Cardiac fibroblast (primary cell): ENCODE results near the gene TMPRSS9.
A peak's percentile ranks its signal among the peaks of the same experiment; 100 is the strongest.

ENCODE experiments used
- DNase-seq, 2 donors: peaks; one replicate each; pipeline versions ENCODE4 v3.0.0 to v3.0.0-alpha.2; 2010; ENCODE audit warnings: low read depth in 2 of 2
- H3K4me3 ChIP-seq, 2 donors: replicated peaks in 1 of 2; 1 replicate in 1 of 2; 2 replicates in 1 of 2; pipeline ENCODE4 v1.5.1; 2011; ENCODE audit warnings: low read depth in 2 of 2, low read length in 2 of 2, mild to moderate bottlenecking in 2 of 2, moderate library complexity in 1 of 2
- CTCF ChIP-seq: IDR thresholded peaks from one replicate; pipeline ENCODE4 v1.5.1; 2011; ENCODE audit warnings: low read depth, mild to moderate bottlenecking, low read length, inconsistent platforms

TMPRSS9 gene

GRCh38 chr19:2474232-2475017, 114.4 kb downstream of the TMPRSS9 start:
- peak; percentile 90 for DNase-seq
- TF ChIP-seq CTCF, result peak; percentile 74
- peak overlapping the region; percentile 64 to 69 for H3K4me3 ChIP-seq

GRCh38 chr19:2475018-2475701, 115.1 kb downstream of the TMPRSS9 start:
- TF ChIP-seq CTCF, result no peak
- DNase-seq, result peak; percentile 65 to 73
- peak overlapping the region; percentile 64 to 69 for H3K4me3 ChIP-seq
